Measurements from ENCODE around the gene TRIP13.
"Not testable (repeated sequence)": the region's sequence is repeated elsewhere in the genome, so short reads cannot be mapped to it uniquely, and the experiment has no call there.

Gene TRIP13

DNA sequence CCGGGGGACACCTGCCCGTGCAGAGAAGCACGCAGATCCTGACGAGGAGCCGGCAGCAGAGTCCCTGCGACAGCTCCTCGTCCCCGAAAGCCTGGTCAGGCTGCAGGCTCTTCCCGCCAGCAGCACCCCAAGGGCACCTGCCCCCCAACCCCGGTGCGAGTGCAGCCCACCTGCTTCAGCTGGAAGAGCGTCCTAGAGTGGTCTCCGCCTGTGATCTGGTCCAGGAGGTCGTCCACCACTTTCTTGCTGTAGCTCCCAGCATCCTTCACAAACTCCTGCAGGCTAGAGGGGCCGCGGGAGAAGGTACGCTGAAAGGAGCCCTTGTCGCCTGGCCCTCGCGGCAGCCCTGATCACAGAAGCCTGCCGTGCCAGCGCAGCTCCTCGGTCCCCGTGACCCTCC lies 16.8 kb upstream of the TRIP13 start:
- no peak overlapping the region for H3K27ac ChIP-seq
- TF ChIP-seq, protein P1, sequence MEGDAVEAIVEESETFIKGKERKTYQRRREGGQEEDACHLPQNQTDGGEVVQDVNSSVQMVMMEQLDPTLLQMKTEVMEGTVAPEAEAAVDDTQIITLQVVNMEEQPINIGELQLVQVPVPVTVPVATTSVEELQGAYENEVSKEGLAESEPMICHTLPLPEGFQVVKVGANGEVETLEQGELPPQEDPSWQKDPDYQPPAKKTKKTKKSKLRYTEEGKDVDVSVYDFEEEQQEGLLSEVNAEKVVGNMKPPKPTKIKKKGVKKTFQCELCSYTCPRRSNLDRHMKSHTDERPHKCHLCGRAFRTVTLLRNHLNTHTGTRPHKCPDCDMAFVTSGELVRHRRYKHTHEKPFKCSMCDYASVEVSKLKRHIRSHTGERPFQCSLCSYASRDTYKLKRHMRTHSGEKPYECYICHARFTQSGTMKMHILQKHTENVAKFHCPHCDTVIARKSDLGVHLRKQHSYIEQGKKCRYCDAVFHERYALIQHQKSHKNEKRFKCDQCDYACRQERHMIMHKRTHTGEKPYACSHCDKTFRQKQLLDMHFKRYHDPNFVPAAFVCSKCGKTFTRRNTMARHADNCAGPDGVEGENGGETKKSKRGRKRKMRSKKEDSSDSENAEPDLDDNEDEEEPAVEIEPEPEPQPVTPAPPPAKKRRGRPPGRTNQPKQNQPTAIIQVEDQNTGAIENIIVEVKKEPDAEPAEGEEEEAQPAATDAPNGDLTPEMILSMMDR (IDR thresholded peaks at IDR 0.05) = no peak
- no peak for TF ChIP-seq ZFX (IDR thresholded peaks at IDR 0.05; ENCODE audit: borderline replicate concordance)

GRCh38 chr5:876398-877365 lies 16.0 kb upstream of the TRIP13 start:
- H3K27ac ChIP-seq = no peak overlapping the region
- TF ChIP-seq ZFX (IDR thresholded peaks at IDR 0.05; ENCODE audit: borderline replicate concordance) = no peak
- TF ChIP-seq, protein P1 (IDR thresholded peaks at IDR 0.05) = no peak

GRCh38 chr5:878125-878524 lies 14.6 kb upstream of the TRIP13 start:
- TF ChIP-seq, protein P1 (IDR thresholded peaks at IDR 0.05) = no peak
- no peak for TF ChIP-seq ZFX (IDR thresholded peaks at IDR 0.05; ENCODE audit: borderline replicate concordance)
- no peak overlapping the region for H3K27ac ChIP-seq

DNA sequence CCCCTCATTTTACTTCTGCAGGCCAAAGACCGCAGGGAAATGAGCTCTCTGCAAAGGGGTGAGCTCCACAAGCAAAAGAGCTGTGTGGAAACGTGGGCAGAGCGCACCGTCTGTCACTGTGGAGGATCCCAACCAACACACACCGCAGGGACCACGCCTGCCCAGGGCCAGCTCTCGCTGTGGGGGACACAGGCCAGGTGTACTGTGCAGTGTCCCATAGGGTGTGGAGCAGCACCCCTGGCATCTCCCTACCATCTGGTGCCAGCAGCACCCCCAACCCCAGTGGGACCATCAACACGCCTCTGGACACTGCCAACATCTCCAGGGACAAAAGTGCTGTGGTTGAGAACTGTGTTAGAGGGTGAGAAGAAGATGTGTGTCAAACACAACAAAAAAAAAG lies 14.0 kb upstream of the TRIP13 start:
- not testable (repeated sequence) for H3K27ac ChIP-seq

DNA sequence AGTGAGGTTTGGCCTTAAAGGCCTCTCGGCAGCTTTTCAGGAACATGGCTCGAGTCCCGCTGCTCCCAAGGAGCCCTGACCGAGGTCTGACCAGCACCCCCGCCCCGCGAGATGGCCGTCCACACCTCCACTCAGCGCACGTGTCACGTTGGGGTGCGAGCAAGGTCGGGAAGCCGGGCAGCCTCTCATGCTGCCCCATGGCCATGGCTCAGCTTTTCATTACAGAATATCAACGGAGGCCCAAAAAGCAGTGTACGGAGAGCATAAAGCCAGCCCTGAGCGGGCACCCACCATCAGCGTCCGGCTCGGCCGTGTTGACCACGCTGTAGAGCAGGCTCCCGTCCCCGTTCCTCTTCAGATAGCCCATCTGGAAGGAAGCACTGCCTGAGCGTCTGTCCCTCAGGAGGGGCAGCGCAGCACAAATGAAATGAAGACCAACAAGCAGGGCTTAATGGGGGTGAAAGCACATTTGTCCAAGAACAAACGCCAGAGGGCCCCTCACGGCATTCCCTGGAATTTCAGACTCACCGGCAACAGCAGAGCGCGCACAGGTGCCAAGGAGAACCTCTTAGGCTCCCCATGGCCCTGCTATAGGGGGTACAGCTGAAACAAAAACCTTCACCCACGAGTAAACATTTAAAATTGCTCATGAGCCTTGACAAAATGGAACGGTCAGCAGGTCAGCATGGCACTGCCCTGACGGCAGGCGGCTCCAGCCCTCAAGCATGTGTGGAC lies 11.7 kb upstream of the TRIP13 start:
- no peak overlapping the region for H3K27ac ChIP-seq
- no peak for TF ChIP-seq ZFX (IDR thresholded peaks at IDR 0.05; ENCODE audit: borderline replicate concordance)
- TF ChIP-seq, protein P1 (IDR thresholded peaks at IDR 0.05) = no peak

GRCh38 chr5:881551-881935 lies 11.1 kb upstream of the TRIP13 start:
- no peak overlapping the region for H3K27ac ChIP-seq
- TF ChIP-seq ZFX (IDR thresholded peaks at IDR 0.05; ENCODE audit: borderline replicate concordance) = no peak
- TF ChIP-seq, protein P1 (IDR thresholded peaks at IDR 0.05) = no peak

- H3K27ac ChIP-seq = no peak overlapping the region
- TF ChIP-seq, protein P1 (IDR thresholded peaks at IDR 0.05) = no peak
- TF ChIP-seq ZFX (IDR thresholded peaks at IDR 0.05; ENCODE audit: borderline replicate concordance) = no peak
Observed at GRCh38 chr5:882253-883183, 10.2 kb upstream of the TRIP13 start.

Data from 22Rv1 (cell line).